Right hindlimb (tissue), 1 donor: ENCODE results near the gene KRTAP3-2.

Source experiments
- DNase-seq: peaks from one replicate; pipeline ENCODE4 v3.0.0-alpha.2; 2018

The KRTAP3-2 gene

GRCh38 chr17:40961591-40961990 lies 38.1 kb downstream of the KRTAP3-2 start:
- DNase-seq: no peak

GRCh38 chr17:40960144-40960543 lies 39.6 kb downstream of the KRTAP3-2 start:
- DNase-seq: no peak

- no peak for DNase-seq
These were observed 41.4 kb downstream of the KRTAP3-2 start for GRCh38 chr17:40958086-40958953.

DNA sequence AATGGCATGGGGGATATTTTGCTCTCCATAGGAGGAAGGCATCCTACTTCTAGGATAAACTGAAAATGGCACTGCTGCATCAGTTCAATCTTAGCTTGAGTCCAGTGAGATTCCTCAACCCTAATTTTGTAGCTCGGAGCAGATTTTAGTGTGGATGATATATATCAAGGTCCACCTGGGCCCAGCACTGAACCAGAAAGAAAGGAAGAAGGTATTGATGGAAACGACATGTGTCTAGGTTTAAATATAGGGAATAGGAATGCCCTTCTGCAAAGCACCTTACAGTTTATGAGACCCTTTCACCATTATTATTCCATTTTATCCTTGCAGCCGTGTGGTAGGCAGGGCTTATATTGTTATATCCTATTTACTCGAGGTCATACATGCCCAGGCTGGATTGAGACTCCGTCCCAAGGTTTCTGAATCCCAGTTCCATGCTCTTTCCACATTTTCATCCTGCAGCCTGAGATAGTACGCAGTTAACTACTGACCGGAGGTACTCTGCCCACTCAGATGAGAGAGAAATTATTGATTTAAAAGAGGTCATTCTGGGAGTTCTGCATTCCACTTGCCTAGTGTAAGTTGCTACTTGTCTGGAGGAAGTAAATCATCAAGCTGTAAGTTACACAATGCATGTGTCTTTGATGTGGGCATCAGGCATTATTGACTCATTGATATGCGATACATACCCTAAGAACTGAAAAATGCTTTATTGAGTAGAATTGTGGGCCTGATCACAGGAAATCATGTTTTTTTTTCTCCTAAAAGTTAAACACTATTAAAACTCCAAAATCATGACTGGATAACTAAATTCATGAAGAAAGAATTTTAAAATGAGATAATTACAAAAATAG lies 43.1 kb downstream of the KRTAP3-2 start:
- DNase-seq: no peak

GRCh38 chr17:40953881-40954280 lies 45.8 kb downstream of the KRTAP3-2 start:
- DNase-seq: no peak

DNA sequence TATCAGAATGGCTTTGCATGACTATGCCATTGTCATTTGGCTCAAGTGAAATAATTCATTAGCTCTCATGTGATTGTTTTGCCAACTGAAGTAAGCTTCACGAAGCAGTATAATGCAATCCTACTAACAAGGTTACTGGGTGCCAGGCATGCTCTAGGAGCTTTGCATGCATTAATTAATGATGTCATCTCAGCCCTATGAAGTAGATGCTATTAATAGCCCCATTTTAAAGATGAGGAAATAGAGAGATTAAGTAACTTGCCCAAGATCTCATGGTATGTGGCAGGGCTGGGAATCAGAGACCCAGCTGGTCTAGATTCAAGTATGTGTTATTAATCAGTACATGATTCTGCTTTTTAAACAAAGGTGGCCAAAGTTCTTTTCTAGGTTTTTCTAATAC lies 47.0 kb downstream of the KRTAP3-2 start:
- DNase-seq: no peak

- DNase-seq: no peak
These were observed 47.6 kb downstream of the KRTAP3-2 start for GRCh38 chr17:40952154-40952553.

DNA sequence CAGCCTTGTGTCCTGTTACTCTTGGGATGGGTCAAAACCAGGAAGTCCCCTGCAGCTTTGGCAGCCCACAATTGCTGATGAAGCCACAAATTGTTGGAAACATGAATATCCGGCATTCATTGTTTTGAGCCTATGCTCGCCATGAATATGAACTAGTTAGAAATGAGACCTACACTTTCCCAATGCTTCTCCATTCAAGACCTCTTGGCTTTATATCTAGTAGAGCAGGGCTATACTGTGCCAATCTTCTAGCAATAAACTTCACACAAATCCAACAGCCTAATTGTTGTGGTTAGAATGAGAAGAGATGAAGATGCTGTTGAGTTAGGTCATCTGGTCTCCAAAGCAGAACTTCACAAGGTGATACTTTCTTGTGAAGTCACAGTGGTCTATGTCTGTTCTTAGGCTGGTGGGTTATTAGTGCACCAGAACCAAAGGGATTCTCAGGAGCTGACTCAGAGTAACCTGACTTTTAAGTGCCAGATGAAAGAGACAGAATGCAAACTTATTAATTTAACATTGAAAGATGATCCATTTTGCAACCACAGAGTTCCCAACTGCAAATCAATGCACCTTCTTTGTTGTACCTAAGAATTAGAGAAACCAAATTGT lies 48.6 kb downstream of the KRTAP3-2 start:
- no peak for DNase-seq

- no peak for DNase-seq
These were observed 49.5 kb downstream of the KRTAP3-2 start for GRCh38 chr17:40950176-40950575.

GRCh38 chr17:40949418-40949817 lies 50.3 kb downstream of the KRTAP3-2 start:
- DNase-seq: peak; percentile 49
